Tibial artery (tissue), 4 donors: Measurements from ENCODE around the gene SLAMF8.

Source experiments
- DNase-seq, 2 donors: peaks; one replicate each; pipeline ENCODE4 v3.0.0-alpha.2; 2019
- H3K27ac ChIP-seq, 2 donors: fragments of 200-600 bp; sonication (generic) in 1 of 2; 1 replicate in 1 of 2; 2 replicates in 1 of 2; pipeline ENCODE4 v1.5.1; 2018 to 2019; ENCODE audit warnings: mild to moderate bottlenecking in 1 of 2
- H3K27me3 ChIP-seq, 2 donors: fragments of 200-600 bp; sonication (generic) in 1 of 2; one replicate each; pipeline versions ENCODE4 v1.5.1 to v1.6.0; 2016 to 2019
- H3K36me3 ChIP-seq, 3 donors: fragments of 200-600 bp; sonication (generic) in 2 of 3; one replicate each; pipeline ENCODE4 v1.5.1; 2016 to 2019; ENCODE audit warnings: mild to moderate bottlenecking in 2 of 3
- H3K4me1 ChIP-seq, 4 donors: fragments of 200-600 bp; sonication (generic) in 2 of 4; 1 replicate in 3 of 4; 2 replicates in 1 of 4; pipeline ENCODE4 v1.5.1; 2016 to 2019
- H3K4me3 ChIP-seq, 2 donors: fragments of 200-600 bp; sonication (generic) in 1 of 2; 1 replicate in 1 of 2; 2 replicates in 1 of 2; pipeline ENCODE4 v1.5.1; 2018 to 2019; ENCODE audit warnings: mild to moderate bottlenecking in 2 of 2
- H3K9me3 ChIP-seq, 3 donors: fragments of 200-600 bp; sonication (generic) in 1 of 3; one replicate each; pipeline ENCODE4 v1.5.1; 2016 to 2019
- intact Hi-C: fragments of 100-400 bp; cut with DNase I; formaldehyde crosslinking; loops from one replicate; pipeline ENCODE4 v1.15.0; 2023; ENCODE audit warnings: low total_unique reads
- TF ChIP-seq, protein P1 (sequence below), 2 experiments: fragments of 200-600 bp in 1 of 2; fragments of 450-650 bp in 1 of 2; IDR thresholded peaks; one replicate each; pipeline ENCODE4 v1.5.1; 2017 to 2019; ENCODE audit warnings: antibody characterized with exemption in 2 of 2, mild to moderate bottlenecking in 1 of 2, moderate library complexity in 1 of 2

SLAMF8 gene

DNA sequence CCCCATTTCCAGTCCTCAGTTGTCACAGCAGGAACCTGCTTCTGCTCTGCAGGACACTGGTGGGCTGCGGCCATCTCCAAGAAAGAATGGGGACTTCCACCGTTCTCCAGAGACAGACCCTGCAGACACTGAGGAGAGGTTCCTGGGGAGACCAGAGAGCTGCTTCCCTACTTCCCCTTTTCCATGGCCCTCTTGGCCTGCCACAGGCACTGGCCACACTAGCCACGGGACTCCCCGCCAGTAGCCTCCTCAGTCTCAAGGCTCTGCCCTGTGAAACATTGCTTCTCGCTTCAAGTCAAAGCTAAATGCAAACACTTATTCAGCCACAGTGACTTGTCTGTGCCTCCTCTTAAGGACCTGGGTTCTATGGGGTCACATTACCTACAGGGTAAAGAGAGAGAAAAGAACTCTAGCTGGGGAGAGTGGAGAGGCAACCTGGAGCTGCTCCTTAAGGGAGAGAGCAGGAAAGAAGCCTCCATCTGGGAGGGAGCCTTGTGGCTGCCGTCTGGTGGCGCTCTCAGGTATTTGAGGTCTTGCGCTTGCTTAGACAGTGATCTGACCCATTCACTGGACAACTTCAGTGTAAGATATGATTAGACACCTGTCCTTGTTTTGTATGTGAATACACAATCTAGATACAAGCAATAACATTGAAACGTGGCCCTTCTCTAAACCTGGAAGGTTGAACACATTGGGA lies 5.4 kb upstream of the SLAMF8 start:
- no peaks in the 10 kb centered on the region for H3K9me3 ChIP-seq
- H3K4me1 ChIP-seq = no peaks in the 10 kb centered on the region
- no peak for DNase-seq
- no peak overlapping the region for H3K27ac ChIP-seq
- TF ChIP-seq, protein P1, sequence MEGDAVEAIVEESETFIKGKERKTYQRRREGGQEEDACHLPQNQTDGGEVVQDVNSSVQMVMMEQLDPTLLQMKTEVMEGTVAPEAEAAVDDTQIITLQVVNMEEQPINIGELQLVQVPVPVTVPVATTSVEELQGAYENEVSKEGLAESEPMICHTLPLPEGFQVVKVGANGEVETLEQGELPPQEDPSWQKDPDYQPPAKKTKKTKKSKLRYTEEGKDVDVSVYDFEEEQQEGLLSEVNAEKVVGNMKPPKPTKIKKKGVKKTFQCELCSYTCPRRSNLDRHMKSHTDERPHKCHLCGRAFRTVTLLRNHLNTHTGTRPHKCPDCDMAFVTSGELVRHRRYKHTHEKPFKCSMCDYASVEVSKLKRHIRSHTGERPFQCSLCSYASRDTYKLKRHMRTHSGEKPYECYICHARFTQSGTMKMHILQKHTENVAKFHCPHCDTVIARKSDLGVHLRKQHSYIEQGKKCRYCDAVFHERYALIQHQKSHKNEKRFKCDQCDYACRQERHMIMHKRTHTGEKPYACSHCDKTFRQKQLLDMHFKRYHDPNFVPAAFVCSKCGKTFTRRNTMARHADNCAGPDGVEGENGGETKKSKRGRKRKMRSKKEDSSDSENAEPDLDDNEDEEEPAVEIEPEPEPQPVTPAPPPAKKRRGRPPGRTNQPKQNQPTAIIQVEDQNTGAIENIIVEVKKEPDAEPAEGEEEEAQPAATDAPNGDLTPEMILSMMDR (IDR thresholded peaks at IDR 0.05) = no peak
- intact Hi-C loops = no loop called here
- no peak overlapping the region for H3K4me3 ChIP-seq
- peaks cover 0 to 11% of the 10 kb centered on the region in 2 donors for H3K27me3 ChIP-seq
- H3K36me3 ChIP-seq = no peaks in the 10 kb centered on the region

DNA sequence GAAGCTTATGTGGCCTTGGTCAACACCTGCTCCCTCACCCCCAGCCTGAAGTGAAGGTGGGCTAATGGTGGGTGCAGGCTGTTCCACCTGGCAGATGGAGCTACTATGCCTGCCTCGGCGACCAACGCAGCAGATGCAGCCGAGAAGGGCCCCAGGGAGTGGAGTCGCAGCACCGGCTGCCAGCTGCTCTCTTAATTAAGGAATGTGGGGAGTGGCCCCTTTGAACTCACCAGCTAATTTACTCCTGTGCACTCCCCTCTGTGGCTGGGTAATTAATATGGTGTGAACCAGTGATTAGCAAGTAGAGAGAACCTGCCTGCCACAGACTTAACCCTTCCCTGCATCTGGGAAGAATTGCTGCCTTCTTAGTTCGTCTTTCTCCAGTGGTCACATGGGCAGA lies 3.3 kb upstream of the SLAMF8 start:
- H3K4me1 ChIP-seq = no peaks in the 10 kb centered on the region
- intact Hi-C loops = no loop called here
- H3K27me3 ChIP-seq = peaks cover 0 to 11% of the 10 kb centered on the region in 2 donors
- TF ChIP-seq, protein P1 (IDR thresholded peaks at IDR 0.05) = no peak
- H3K36me3 ChIP-seq = no peaks in the 10 kb centered on the region
- DNase-seq = no peak
- no peak overlapping the region for H3K4me3 ChIP-seq
- no peaks in the 10 kb centered on the region for H3K9me3 ChIP-seq
- no peak overlapping the region for H3K27ac ChIP-seq

DNA sequence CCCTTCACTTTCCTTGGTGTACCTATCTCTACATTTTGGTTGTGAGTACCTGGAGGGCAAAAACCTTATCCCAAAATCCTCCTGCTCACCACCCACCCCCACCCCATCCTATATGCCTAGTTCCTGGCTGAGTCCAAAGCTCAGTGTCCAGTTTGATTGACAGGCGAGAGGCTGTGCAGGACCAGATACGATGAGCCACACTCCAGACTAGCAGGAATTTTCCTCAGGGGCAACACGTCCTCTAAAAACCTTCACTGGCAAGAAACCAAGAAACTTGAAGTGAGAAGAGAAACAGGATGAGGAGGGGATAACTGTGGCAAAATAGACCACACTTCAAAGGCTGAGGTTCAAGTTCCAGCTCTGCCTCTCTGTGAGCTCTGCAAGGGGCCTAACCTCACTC lies 1.1 kb upstream of the SLAMF8 start:
- Histone ChIP-seq H3K36me3 (no peaks in the 10 kb centered on the region), H3K27me3 (peaks cover 0 to 11% of the 10 kb centered on the region in 2 donors), H3K9me3 (no peaks in the 10 kb centered on the region), H3K4me1 (no peaks in the 10 kb centered on the region), H3K4me3 (no peak overlapping the region), H3K27ac (no peak overlapping the region)
- DNase-seq = no peak
- TF ChIP-seq, protein P1 (IDR thresholded peaks at IDR 0.05) = no peak
- intact Hi-C loops = no loop called here

DNA sequence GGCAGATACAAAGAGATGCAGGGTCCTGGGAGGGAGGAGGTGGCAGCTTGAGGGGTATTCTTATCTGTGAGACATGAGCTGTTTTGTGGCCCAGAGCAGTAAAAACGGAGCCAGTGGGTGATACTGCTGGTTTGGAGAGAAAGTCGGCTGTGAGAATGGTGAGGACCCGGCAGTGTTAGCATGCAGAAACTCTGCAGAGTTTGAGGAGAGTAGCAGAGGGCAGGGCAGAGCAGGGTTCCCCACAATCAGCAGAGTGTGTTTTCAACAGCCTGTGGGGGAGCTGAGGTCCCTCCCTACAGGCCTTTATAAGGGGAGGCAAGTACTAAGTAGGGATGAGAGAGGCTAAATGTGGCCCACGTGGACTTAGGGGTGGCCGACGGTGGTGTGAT lies 423 bp downstream of the SLAMF8 start:
- TF ChIP-seq, protein P1 (IDR thresholded peaks at IDR 0.05) = no peak
- Histone ChIP-seq H3K4me1 (no peaks in the 10 kb centered on the region), H3K27me3 (peaks cover 0 to 11% of the 10 kb centered on the region in 2 donors), H3K9me3 (no peaks in the 10 kb centered on the region), H3K4me3 (no peak overlapping the region), H3K36me3 (no peaks in the 10 kb centered on the region), H3K27ac (no peak overlapping the region)
- intact Hi-C loops = no loop called here
- DNase-seq = no peak

DNA sequence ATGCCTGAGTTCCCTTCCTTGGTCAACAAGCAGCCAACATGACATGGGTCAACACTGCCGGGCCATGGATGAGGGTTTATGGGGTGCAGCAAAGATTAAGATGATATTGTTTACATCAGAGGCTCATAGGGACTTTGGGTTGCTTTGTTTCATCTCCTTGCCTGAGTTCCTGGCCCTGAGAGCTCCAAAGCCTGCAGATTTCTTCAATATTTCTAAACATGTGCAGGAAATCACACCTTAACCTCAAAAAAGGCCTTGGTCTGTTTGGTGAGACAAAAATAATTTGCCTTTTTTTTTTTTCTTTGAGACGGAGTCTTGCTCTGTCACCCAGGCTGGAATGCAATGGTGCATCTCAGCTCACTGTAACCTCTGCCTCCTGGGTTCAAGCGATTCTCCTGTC lies 876 bp downstream of the SLAMF8 start:
- no peak for DNase-seq
- Histone ChIP-seq H3K9me3 (no peaks in the 10 kb centered on the region), H3K36me3 (no peaks in the 10 kb centered on the region), H3K27me3 (peaks cover 0 to 11% of the 10 kb centered on the region in 2 donors), H3K27ac (no peak overlapping the region), H3K4me1 (no peaks in the 10 kb centered on the region), H3K4me3 (no peak overlapping the region)
- TF ChIP-seq, protein P1 (IDR thresholded peaks at IDR 0.05) = no peak
- intact Hi-C loops = no loop called here

DNA sequence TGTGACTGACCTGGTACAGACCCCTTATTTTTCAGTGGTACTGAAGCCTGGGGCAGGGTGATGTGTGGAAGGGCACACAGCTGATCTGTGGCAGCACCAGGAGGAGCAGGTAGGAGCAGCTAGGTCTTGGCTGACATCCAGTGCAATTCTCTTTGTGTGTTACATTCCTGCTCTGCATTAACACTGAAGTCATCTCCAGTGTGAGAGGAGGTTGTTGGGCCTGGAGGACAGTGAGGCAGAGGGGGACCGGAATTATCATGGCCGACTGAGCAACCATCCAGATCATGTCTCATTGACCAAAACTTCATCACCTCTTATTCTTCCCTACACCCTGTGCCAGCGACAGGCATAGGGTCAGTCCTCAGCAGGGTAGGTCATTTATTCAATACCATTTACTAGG lies 1.5 kb downstream of the SLAMF8 start:
- DNase-seq = no peak
- Histone ChIP-seq H3K36me3 (no peaks in the 10 kb centered on the region), H3K4me1 (no peaks in the 10 kb centered on the region), H3K27ac (no peak overlapping the region), H3K27me3 (peaks cover 0 to 8% of the 10 kb centered on the region in 2 donors), H3K9me3 (no peaks in the 10 kb centered on the region), H3K4me3 (no peak overlapping the region)
- intact Hi-C loops = no loop called here
- TF ChIP-seq, protein P1 (IDR thresholded peaks at IDR 0.05) = no peak
